B cell (primary cell): ENCODE data around the gene GPR180.

Experiments
- EZH2 ChIP-seq: IDR thresholded peaks from 2 replicates; pipeline ENCODE4 v1.6.1; 2012; ENCODE audit warnings: borderline replicate concordance, low read depth, mild to moderate bottlenecking, moderate library complexity, low read length; ENCODE audit not compliant: insufficient read depth, poor library complexity, severe bottlenecking
- TF ChIP-seq, protein P1 (sequence below): fragments of 200-600 bp; IDR thresholded peaks from one replicate; pipeline ENCODE4 v1.8.0; 2022; ENCODE audit warnings: antibody characterized with exemption, mild to moderate bottlenecking

DNA sequence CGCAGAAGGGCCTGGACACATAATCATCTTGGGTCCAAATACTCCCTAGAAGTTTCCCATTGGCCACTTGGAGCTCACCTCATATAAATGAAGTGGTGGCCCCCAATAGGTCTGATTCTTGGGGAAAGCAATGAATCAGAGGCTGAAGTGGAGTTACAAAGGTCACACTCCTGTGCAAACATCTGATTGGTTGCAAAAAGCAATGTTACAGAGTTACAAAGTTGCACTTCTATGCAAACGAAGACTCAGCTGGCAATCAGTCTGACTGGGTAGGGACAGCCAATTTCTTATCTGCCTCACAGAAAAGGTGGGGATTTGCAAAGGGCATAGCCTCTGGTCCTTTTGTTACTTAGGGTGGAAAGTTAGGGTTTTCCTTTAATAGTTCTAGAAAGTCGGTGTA is 1.8 kb upstream of the GPR180 start:
- TF ChIP-seq, protein P1, sequence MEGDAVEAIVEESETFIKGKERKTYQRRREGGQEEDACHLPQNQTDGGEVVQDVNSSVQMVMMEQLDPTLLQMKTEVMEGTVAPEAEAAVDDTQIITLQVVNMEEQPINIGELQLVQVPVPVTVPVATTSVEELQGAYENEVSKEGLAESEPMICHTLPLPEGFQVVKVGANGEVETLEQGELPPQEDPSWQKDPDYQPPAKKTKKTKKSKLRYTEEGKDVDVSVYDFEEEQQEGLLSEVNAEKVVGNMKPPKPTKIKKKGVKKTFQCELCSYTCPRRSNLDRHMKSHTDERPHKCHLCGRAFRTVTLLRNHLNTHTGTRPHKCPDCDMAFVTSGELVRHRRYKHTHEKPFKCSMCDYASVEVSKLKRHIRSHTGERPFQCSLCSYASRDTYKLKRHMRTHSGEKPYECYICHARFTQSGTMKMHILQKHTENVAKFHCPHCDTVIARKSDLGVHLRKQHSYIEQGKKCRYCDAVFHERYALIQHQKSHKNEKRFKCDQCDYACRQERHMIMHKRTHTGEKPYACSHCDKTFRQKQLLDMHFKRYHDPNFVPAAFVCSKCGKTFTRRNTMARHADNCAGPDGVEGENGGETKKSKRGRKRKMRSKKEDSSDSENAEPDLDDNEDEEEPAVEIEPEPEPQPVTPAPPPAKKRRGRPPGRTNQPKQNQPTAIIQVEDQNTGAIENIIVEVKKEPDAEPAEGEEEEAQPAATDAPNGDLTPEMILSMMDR = no peak
- TF ChIP-seq EZH2 = no peak
